Astrocyte (in vitro differentiated cells and primary cell): ENCODE data around the gene PKP3. TPM values are rescaled to one million over a fixed set of nuclear protein-coding genes. Genes with fewer than 3 reads are reported as not detected.
A peak's percentile ranks its signal among the peaks of the same experiment; 100 is the strongest.

Experiments
- DNase-seq: peaks from one replicate; pipeline ENCODE4 v3.0.0-alpha.2; 2010; ENCODE audit warnings: low read depth
- FAIRE-seq: peaks from 2 replicates; lab custom pipeline; 2011; peaks lifted over from hg19 to GRCh38; lab: Jason Lieb, UNC
- H2AFZ ChIP-seq: 2 replicates; pipeline ENCODE4 v1.6.0; 2012; ENCODE audit warnings: low read depth, low read length, inconsistent platforms
- H3K27ac ChIP-seq: 2 replicates; pipeline ENCODE4 v1.5.1; 2011; ENCODE audit warnings: low read depth, low read length, inconsistent platforms
- H3K27me3 ChIP-seq: 2 replicates; pipeline ENCODE4 v1.6.0; 2011; ENCODE audit warnings: low read length, inconsistent platforms; ENCODE audit not compliant: insufficient read depth
- H3K36me3 ChIP-seq: 2 replicates; pipeline ENCODE4 v1.5.1; 2011; ENCODE audit warnings: low read length, inconsistent platforms; ENCODE audit not compliant: insufficient read depth
- H3K4me1 ChIP-seq: 2 replicates; pipeline ENCODE4 v1.5.1; 2011; ENCODE audit warnings: low read length, inconsistent platforms; ENCODE audit not compliant: insufficient read depth
- H3K4me2 ChIP-seq: 2 replicates; pipeline ENCODE4 v1.6.0; 2012; ENCODE audit warnings: low read length, inconsistent platforms
- H3K4me3 ChIP-seq: 2 replicates; pipeline ENCODE4 v1.5.1; 2011; ENCODE audit warnings: low read depth, mild to moderate bottlenecking, low read length, inconsistent platforms; ENCODE audit not compliant: insufficient read depth
- H3K79me2 ChIP-seq: 2 replicates; pipeline ENCODE4 v1.6.0; 2012; ENCODE audit warnings: mild to moderate bottlenecking, low read length, inconsistent platforms; ENCODE audit not compliant: insufficient read depth
- H3K9ac ChIP-seq: 2 replicates; pipeline ENCODE4 v1.6.0; 2012; ENCODE audit warnings: mild to moderate bottlenecking, low read length, inconsistent platforms
- H3K9me3 ChIP-seq: 2 replicates; pipeline ENCODE4 v1.5.1; 2012; ENCODE audit warnings: low read depth, mild to moderate bottlenecking, low read length, inconsistent platforms; ENCODE audit not compliant: insufficient read depth
- H4K20me1 ChIP-seq: 2 replicates; pipeline ENCODE4 v1.6.0; 2012; ENCODE audit warnings: low read length, inconsistent platforms; ENCODE audit not compliant: insufficient read depth
- H3K27ac Mint-ChIP-seq: one replicate; pipeline ENCODE4 v1.8.0; 2021; ENCODE audit warnings: mild to moderate bottlenecking, mixed read lengths; ENCODE audit not compliant: unreplicated experiment
- H3K27me3 Mint-ChIP-seq: one replicate; pipeline ENCODE4 v1.8.0; 2021; ENCODE audit warnings: low read depth, mixed read lengths; ENCODE audit not compliant: unreplicated experiment
- H3K36me3 Mint-ChIP-seq: one replicate; pipeline ENCODE4 v1.8.0; 2021; ENCODE audit warnings: low read depth, mixed read lengths; ENCODE audit not compliant: unreplicated experiment
- H3K4me1 Mint-ChIP-seq: one replicate; pipeline ENCODE4 v1.8.0; 2021; ENCODE audit warnings: low read depth, mixed read lengths; ENCODE audit not compliant: unreplicated experiment
- H3K4me3 Mint-ChIP-seq: one replicate; pipeline ENCODE4 v1.8.0; 2021; ENCODE audit warnings: mild to moderate bottlenecking, moderate library complexity, mixed read lengths; ENCODE audit not compliant: unreplicated experiment
- H3K9me3 Mint-ChIP-seq: one replicate; pipeline ENCODE4 v1.8.0; 2021; ENCODE audit warnings: mild to moderate bottlenecking, mixed read lengths; ENCODE audit not compliant: unreplicated experiment
- CTCF ChIP-seq: IDR thresholded peaks from 2 replicates; pipeline ENCODE4 v1.5.1; 2011; ENCODE audit warnings: low read depth, mild to moderate bottlenecking, inconsistent platforms, low read length, moderate library complexity; ENCODE audit not compliant: insufficient read depth
- EZH2 ChIP-seq: IDR thresholded peaks from 2 replicates; pipeline ENCODE4 v1.6.1; 2012; ENCODE audit warnings: mild to moderate bottlenecking, low read length, inconsistent platforms; ENCODE audit not compliant: insufficient read depth
- total RNA-seq: library from RNA; stranded (reverse); gene quantifications from 2 replicates; pipeline ENCODE4 v1.2.1, GENCODE V29; 2021

Gene PKP3
- total RNA-seq, 1 donor from 2014 or later: 2.1 TPM

- TF ChIP-seq CTCF: no peak
- TF ChIP-seq EZH2: no peak
- FAIRE-seq: no peak
- Histone ChIP-seq H2AFZ (no peak overlapping the region), H3K79me2 (no peaks in the 10 kb centered on the region), H3K27me3 (no peaks in the 10 kb centered on the region), H3K9me3 (no peaks in the 10 kb centered on the region), H3K4me3 (no peak overlapping the region), H4K20me1 (no peaks in the 10 kb centered on the region), H3K4me2 (no peak overlapping the region), H3K4me1 (no peaks in the 10 kb centered on the region), H3K27ac (no peak overlapping the region), H3K9ac (no peak overlapping the region), H3K36me3 (no peaks in the 10 kb centered on the region)
- H3K9me3 Mint-ChIP-seq: no peaks in the 10 kb centered on the region
- H3K27ac Mint-ChIP-seq: peak overlapping the region; percentile 16
- H3K27me3 Mint-ChIP-seq: no peaks in the 10 kb centered on the region
- peaks cover 16% of the 10 kb centered on the region for H3K36me3 Mint-ChIP-seq
- no peaks in the 10 kb centered on the region for H3K4me1 Mint-ChIP-seq
- H3K4me3 Mint-ChIP-seq: peak overlapping the region; percentile 18
- no peak for DNase-seq
Observed at GRCh38 chr11:377883-378500, 16.0 kb upstream of the PKP3 start.

GRCh38 chr11:379205-380094 lies 14.6 kb upstream of the PKP3 start:
- no peaks in the 10 kb centered on the region for H3K27me3 ChIP-seq
- H2AFZ ChIP-seq: no peak overlapping the region
- TF ChIP-seq EZH2 (no peak), CTCF (no peak)
- no peak for DNase-seq
- Mint-ChIP-seq H3K27ac (no peak overlapping the region), H3K9me3 (peaks cover 1% of the 10 kb centered on the region), H3K27me3 (peaks cover 3% of the 10 kb centered on the region), H3K4me1 (no peaks in the 10 kb centered on the region), H3K36me3 (peaks cover 18% of the 10 kb centered on the region), H3K4me3 (no peak overlapping the region)
- H4K20me1 ChIP-seq: no peaks in the 10 kb centered on the region
- H3K27ac ChIP-seq: no peak overlapping the region
- no peak for FAIRE-seq
- no peak overlapping the region for H3K9ac ChIP-seq
- H3K79me2 ChIP-seq: no peaks in the 10 kb centered on the region
- no peak overlapping the region for H3K4me3 ChIP-seq
- no peaks in the 10 kb centered on the region for H3K4me1 ChIP-seq
- no peak overlapping the region for H3K4me2 ChIP-seq
- H3K9me3 ChIP-seq: no peaks in the 10 kb centered on the region
- no peaks in the 10 kb centered on the region for H3K36me3 ChIP-seq

GRCh38 chr11:380095-380480 lies 13.9 kb upstream of the PKP3 start:
- no peaks in the 10 kb centered on the region for H3K36me3 ChIP-seq
- Mint-ChIP-seq H3K4me3 (no peak overlapping the region), H3K4me1 (no peaks in the 10 kb centered on the region), H3K27me3 (peaks cover 3% of the 10 kb centered on the region), H3K27ac (no peak overlapping the region), H3K36me3 (peaks cover 18% of the 10 kb centered on the region), H3K9me3 (peaks cover 1% of the 10 kb centered on the region)
- no peak for TF ChIP-seq EZH2
- TF ChIP-seq CTCF: no peak
- no peaks in the 10 kb centered on the region for H3K27me3 ChIP-seq
- H2AFZ ChIP-seq: no peak overlapping the region
- no peak overlapping the region for H3K9ac ChIP-seq
- no peaks in the 10 kb centered on the region for H3K4me1 ChIP-seq
- no peaks in the 10 kb centered on the region for H3K79me2 ChIP-seq
- no peak overlapping the region for H3K4me2 ChIP-seq
- no peak for FAIRE-seq
- H3K27ac ChIP-seq: no peak overlapping the region
- no peaks in the 10 kb centered on the region for H3K9me3 ChIP-seq
- no peak for DNase-seq
- no peaks in the 10 kb centered on the region for H4K20me1 ChIP-seq
- no peak overlapping the region for H3K4me3 ChIP-seq
